ENCODE measurements around the gene MROH2A. TPM values are rescaled to one million over a fixed set of nuclear protein-coding genes. Genes with fewer than 3 reads are reported as not detected.

MROH2A gene
- total RNA-seq, 1 experiment from 2014 or later: not detected

DNA sequence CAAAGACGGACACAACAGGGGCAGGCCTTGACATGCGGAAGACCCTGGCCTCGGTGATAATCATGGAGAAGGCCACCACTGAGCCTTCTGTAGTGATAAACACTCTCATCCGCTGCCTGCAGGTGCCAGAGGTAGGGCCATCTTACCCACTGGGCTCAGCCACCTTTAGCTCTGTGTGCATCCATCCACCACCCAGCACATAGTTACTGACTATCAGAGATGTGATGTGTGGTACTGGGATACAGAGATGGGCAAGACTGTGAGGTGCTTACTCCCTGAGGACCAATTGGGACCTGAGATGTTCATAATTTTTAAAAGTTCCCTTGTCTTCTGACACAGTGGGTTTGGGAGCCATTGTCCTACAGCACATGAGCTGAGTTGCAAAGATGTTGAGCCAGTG lies 1.6 kb downstream of the MROH2A start:
- Histone ChIP-seq H3K27me3 (ENCODE audit: control insufficient read depth, insufficient read depth, low read length) (no peaks in the 10 kb centered on the region), H3K36me3 (replicated peaks; ENCODE audit: control insufficient read depth, insufficient read depth, low read length) (no peaks in the 10 kb centered on the region), H3K4me3 (ENCODE audit: insufficient read depth, low read depth, low read length) (no peak overlapping the region)
- DNase-seq: no peak

DNA sequence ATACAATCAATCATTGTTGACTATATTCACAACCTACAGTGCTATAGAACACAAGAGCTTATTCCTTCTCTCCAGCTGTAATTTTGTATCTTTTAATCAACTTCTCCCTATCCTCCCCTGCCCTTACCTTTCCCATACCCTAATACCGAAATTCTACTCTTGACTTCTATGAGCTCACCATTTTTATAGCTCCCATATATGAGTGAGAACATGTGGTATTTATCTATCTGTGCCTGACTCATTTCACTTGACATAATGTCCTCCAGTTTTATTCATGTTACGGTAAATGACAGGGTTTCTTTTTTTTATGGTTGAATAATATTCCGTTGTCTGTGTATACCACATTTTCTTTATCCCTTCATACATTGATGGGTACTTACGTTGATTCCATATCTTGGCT lies 2.6 kb downstream of the MROH2A start:
- H3K4me3 ChIP-seq (ENCODE audit: insufficient read depth, low read depth, low read length): no peak overlapping the region
- H3K36me3 ChIP-seq (replicated peaks; ENCODE audit: control insufficient read depth, insufficient read depth, low read length): no peaks in the 10 kb centered on the region
- no peaks in the 10 kb centered on the region for H3K27me3 ChIP-seq (ENCODE audit: control insufficient read depth, insufficient read depth, low read length)

DNA sequence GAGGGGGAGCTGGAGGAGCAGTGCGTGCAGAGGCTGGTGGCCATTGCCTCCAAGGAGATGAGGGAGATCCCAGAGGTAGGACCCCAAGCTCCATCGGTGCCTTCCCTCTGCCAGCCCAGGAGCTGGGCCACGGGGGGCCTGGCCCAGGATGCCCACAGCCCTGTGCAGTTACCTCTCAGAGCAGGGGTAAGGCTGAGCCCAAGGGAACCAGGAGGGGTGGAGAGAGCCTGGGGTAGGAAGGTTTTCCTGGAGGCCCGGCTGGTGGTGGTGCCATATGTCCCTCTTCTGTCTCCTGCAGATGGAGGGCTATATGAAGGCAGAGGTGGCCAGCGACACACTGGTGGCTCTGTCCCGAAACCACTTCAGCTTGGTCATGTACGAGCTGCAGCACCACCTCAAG lies 11.4 kb downstream of the MROH2A start:
- H3K36me3 ChIP-seq (replicated peaks; ENCODE audit: control insufficient read depth, insufficient read depth, low read length): no peaks in the 10 kb centered on the region
- no peak overlapping the region for H3K4me3 ChIP-seq (ENCODE audit: insufficient read depth, low read depth, low read length)
- H3K27me3 ChIP-seq (ENCODE audit: control insufficient read depth, insufficient read depth, low read length): no peaks in the 10 kb centered on the region
- DNase-seq: no peak

More for the DNA sequence above, 2.6 kb downstream of the MROH2A start:
- no peak for DNase-seq

DNA sequence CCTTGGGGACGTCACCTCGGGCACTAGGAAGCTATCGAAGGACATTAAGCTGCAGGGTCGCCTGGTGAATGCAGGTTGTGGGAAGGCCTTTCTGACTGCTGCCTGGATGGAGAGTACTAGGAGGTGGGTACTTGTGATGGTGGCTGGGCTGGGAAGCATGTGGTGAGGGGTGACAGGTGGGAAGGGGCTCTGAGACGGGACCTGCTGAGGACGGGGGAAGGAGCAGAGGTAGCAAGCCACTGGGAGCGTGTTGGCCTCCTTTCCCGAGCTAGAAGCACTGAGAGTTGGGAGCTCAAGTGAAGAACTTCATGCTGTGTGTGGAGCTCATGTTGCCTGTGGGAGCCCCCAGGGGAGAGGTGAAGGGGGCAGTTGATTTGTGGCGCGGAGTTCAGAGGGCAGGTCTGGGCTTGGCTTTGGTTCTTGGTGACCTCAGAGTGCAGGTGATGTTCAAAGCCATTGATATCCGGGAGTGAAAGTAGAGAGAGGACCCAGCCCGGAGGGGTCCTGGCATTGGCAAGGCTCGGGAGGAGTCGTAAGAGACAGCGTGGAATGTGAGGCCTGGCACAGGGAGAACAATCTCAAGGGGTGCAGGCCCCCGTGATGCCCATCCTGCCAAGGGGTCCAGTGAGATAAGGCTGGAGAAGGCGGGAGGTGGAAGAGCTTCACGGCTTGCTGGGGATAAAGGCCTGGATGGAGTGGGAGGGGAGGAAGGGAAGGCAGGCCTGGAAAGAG lies 13.2 kb downstream of the MROH2A start:
- peak; percentile 5 for DNase-seq
- H3K36me3 ChIP-seq (replicated peaks; ENCODE audit: control insufficient read depth, insufficient read depth, low read length): no peaks in the 10 kb centered on the region
- H3K4me3 ChIP-seq (ENCODE audit: insufficient read depth, low read depth, low read length): no peak overlapping the region
- no peaks in the 10 kb centered on the region for H3K27me3 ChIP-seq (ENCODE audit: control insufficient read depth, insufficient read depth, low read length)

- Histone ChIP-seq H3K36me3 (replicated peaks; ENCODE audit: control insufficient read depth, insufficient read depth, low read length) (no peaks in the 10 kb centered on the region), H3K27me3 (ENCODE audit: control insufficient read depth, insufficient read depth, low read length) (no peaks in the 10 kb centered on the region), H3K4me3 (ENCODE audit: insufficient read depth, low read depth, low read length) (no peak overlapping the region)
- peak; percentile 16 for DNase-seq
Measured at GRCh38 chr2:233791883-233792329, 13.8 kb downstream of the MROH2A start.

DNA sequence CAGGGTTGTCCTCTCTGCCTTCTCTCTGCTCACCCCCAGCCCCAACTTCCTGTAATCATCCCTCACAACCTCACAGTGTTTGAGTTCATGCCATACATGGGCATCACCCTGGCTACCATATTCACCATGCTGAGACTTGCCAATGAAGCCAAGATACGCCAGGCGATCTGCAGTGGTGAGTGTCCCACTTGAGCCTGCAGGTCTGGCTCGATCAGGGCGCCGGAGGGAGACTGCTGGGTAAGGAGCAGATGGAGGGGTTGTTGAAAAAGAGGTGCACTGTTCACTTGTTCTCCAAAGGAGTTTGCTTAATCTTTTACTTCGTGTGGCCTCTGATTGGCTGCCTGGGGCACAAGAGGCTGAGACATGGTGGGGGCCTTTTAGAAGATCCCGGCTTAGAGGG lies 14.6 kb downstream of the MROH2A start:
- no peak for DNase-seq
- no peaks in the 10 kb centered on the region for H3K36me3 ChIP-seq (replicated peaks; ENCODE audit: control insufficient read depth, insufficient read depth, low read length)
- H3K4me3 ChIP-seq (ENCODE audit: insufficient read depth, low read depth, low read length): no peak overlapping the region
- no peaks in the 10 kb centered on the region for H3K27me3 ChIP-seq (ENCODE audit: control insufficient read depth, insufficient read depth, low read length)

GRCh38 chr2:233793465-233794127 lies 15.5 kb downstream of the MROH2A start:
- peak; percentile 10 for DNase-seq
- Histone ChIP-seq H3K4me3 (ENCODE audit: insufficient read depth, low read depth, low read length) (no peak overlapping the region), H3K36me3 (replicated peaks; ENCODE audit: control insufficient read depth, insufficient read depth, low read length) (no peaks in the 10 kb centered on the region), H3K27me3 (ENCODE audit: control insufficient read depth, insufficient read depth, low read length) (no peaks in the 10 kb centered on the region)

- no peaks in the 10 kb centered on the region for H3K27me3 ChIP-seq (ENCODE audit: control insufficient read depth, insufficient read depth, low read length)
- H3K36me3 ChIP-seq (replicated peaks; ENCODE audit: control insufficient read depth, insufficient read depth, low read length): no peaks in the 10 kb centered on the region
- H3K4me3 ChIP-seq (ENCODE audit: insufficient read depth, low read depth, low read length): no peak overlapping the region
- peak; percentile 20 for DNase-seq
Measured at GRCh38 chr2:233794128-233794658, 16.1 kb downstream of the MROH2A start.

DNA sequence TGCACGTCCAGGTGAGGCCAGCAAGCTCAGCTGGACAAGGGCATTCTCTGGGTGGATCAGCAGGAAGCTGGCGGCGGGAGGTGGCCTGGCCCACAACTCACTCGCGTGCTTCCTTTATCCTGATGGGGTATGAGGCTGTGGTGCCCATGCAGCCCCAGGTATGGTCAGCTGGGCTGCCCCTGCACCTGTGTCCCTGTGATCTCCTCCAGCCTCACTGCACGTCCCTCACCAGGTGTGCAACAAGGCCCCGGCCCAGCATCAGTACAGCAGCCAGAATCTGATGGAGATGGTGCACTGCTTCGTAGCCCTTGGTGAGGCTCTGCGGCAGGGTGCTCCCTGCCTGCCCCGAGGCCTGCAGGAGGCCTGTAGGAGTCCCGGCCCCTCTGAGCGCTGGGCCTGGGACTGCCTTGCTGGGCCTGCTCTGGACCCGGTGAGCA lies 17.6 kb downstream of the MROH2A start:
- Histone ChIP-seq H3K27me3 (ENCODE audit: control insufficient read depth, insufficient read depth, low read length) (no peaks in the 10 kb centered on the region), H3K4me3 (ENCODE audit: insufficient read depth, low read depth, low read length) (no peak overlapping the region), H3K36me3 (replicated peaks; ENCODE audit: control insufficient read depth, insufficient read depth, low read length) (no peaks in the 10 kb centered on the region)
- DNase-seq: peak; percentile 19

DNA sequence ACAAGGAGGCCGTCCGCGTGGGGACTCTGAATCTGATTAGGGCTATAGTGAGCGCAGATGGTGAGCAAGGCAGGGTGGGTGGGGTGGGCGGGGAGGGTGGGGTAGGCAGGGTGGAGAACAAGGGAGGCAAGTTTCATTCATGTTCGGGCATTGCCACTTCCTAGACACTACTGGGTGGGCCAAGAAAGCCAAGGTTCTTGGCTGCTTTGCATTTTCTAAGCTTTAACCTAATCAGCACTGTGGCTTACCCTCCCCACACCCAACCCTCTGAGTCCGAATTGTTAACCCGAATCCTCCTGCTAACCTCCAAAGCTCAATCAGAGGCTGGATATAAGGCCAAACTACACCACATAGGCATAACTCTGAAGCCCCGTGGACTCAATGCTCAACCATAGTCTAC lies 18.1 kb downstream of the MROH2A start:
- Histone ChIP-seq H3K4me3 (ENCODE audit: insufficient read depth, low read depth, low read length) (no peak overlapping the region), H3K27me3 (ENCODE audit: control insufficient read depth, insufficient read depth, low read length) (no peaks in the 10 kb centered on the region), H3K36me3 (replicated peaks; ENCODE audit: control insufficient read depth, insufficient read depth, low read length) (no peaks in the 10 kb centered on the region)
- DNase-seq: peak; percentile 6

DNA sequence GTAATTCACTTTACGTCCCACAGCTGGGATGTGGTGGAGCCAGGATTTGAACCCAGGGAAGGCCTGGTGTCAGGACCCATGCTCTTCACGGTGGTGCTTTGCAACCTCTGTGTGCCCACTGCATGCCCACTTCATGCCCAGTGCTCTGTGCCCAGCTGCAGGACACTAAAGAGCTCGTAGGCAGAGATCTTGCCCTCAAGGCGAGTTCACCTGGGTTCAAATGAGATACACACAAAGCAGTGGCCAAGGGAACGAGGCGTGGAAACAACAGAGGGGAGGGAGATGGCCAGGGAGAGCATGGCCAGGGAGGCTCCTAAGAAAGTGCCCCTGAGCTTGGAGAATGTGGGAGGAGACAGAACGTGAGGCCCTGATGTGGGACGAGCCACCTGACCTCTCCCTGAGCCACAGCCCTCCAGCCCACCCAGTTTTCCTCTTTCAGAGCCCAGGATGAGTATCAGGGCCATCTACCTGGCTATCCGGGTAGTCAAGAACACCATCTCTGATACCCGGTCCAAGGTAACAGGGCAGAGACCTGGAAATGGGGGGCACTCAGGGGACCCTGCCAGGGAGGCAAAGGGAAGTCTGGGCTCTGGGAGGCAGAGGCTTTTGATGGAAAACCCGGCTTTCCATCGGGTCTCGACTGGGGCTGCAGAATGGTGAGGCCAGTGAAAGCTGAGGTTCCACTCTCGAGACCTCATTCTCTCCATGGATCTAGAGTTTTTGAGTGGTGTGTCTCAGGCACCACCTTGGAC lies 20.4 kb downstream of the MROH2A start:
- H3K36me3 ChIP-seq (replicated peaks; ENCODE audit: control insufficient read depth, insufficient read depth, low read length): no peaks in the 10 kb centered on the region
- H3K27me3 ChIP-seq (ENCODE audit: control insufficient read depth, insufficient read depth, low read length): no peaks in the 10 kb centered on the region
- no peak overlapping the region for H3K4me3 ChIP-seq (ENCODE audit: insufficient read depth, low read depth, low read length)
- peak; percentile 9 for DNase-seq

- H3K36me3 ChIP-seq (replicated peaks; ENCODE audit: control insufficient read depth, insufficient read depth, low read length): no peaks in the 10 kb centered on the region
- peak; percentile 22 for DNase-seq
- H3K4me3 ChIP-seq (ENCODE audit: insufficient read depth, low read depth, low read length): no peak overlapping the region
- no peaks in the 10 kb centered on the region for H3K27me3 ChIP-seq (ENCODE audit: control insufficient read depth, insufficient read depth, low read length)
Measured at GRCh38 chr2:233799087-233799665, 21.0 kb downstream of the MROH2A start.

DNA sequence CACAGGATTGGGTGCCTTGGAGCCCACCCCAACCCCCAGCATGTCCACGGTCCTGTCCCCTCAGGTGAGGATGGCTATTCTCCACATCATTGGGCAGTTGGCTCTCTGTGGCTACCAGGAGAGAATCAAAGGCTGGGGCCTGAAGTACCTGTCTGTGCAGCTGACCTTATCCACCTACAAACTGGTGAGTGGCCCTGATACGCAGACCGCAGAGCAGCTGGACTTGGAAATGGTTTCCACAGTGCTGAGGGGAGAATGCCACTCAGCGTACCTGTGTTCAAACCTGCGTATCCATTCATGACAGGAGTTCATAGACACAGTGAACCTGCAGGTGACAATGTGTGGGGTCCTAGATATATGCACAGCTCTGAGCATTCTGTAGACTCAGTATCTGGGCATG lies 21.6 kb downstream of the MROH2A start:
- no peaks in the 10 kb centered on the region for H3K27me3 ChIP-seq (ENCODE audit: control insufficient read depth, insufficient read depth, low read length)
- no peaks in the 10 kb centered on the region for H3K36me3 ChIP-seq (replicated peaks; ENCODE audit: control insufficient read depth, insufficient read depth, low read length)
- no peak for DNase-seq
- H3K4me3 ChIP-seq (ENCODE audit: insufficient read depth, low read depth, low read length): no peak overlapping the region

DNA sequence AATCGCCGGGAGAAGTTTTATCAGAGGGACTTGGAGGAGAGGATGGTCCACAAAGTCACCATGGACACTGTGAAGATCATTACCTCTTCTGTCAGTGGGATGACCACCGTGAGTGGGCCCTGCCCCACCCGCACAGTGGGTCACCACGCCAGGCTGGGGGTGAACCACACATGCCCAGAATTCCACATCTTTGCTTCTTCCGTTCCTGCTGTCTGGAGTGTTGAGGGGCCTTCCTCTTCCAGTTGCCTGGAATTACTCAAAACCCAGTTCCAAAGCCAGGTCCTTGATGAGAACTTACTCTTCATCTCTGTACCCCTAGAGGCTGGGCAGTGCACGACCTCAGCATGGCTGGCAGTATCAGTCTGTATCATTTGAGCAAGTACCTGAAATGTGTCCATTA lies 22.1 kb downstream of the MROH2A start:
- peak; percentile 8 for DNase-seq
- no peak overlapping the region for H3K4me3 ChIP-seq (ENCODE audit: insufficient read depth, low read depth, low read length)
- no peaks in the 10 kb centered on the region for H3K27me3 ChIP-seq (ENCODE audit: control insufficient read depth, insufficient read depth, low read length)
- H3K36me3 ChIP-seq (replicated peaks; ENCODE audit: control insufficient read depth, insufficient read depth, low read length): no peaks in the 10 kb centered on the region

All from H7 (cell line).